Lower leg skin (tissue), 4 donors: Measurements from ENCODE around the gene CRY2. TPM values are rescaled to one million over a fixed set of nuclear protein-coding genes. Genes with fewer than 3 reads are reported as not detected.
A peak's percentile ranks its signal among the peaks of the same experiment; 100 is the strongest.

ENCODE experiments used
- DNase-seq, 2 donors: peaks; one replicate each; pipeline ENCODE4 v3.0.0-alpha.2; 2019; ENCODE audit warnings: low spot score in 2 of 2
- H3K4me3 ChIP-seq: fragments of 200-600 bp; sonication (generic); 2 replicates; pipeline ENCODE4 v1.5.1; 2017; ENCODE audit warnings: mild to moderate bottlenecking, low read depth; ENCODE audit not compliant: poor library complexity, severe bottlenecking
- CTCF ChIP-seq, 3 donors: fragments of 450-650 bp; IDR thresholded peaks; one replicate each; pipeline ENCODE4 v1.5.1; 2016; ENCODE audit warnings: antibody characterized with exemption in 3 of 3, mild to moderate bottlenecking in 3 of 3, moderate library complexity in 2 of 3
- POLR2A ChIP-seq, 2 donors: fragments of 450-650 bp; IDR thresholded peaks; one replicate each; pipeline ENCODE4 v1.6.1; 2016 to 2017; ENCODE audit warnings: antibody characterized with exemption in 2 of 2, mild to moderate bottlenecking in 1 of 2, moderate library complexity in 1 of 2
- WGBS, 2 donors: methylation state at CpG; one replicate each; pipeline ENCODE4 v1.1.5; 2018; 5-methylcytosine and 5-hydroxymethylcytosine counted together
- intact Hi-C: fragments of 100-400 bp; cut with DNase I; formaldehyde crosslinking; loops from one replicate; pipeline ENCODE4 v1.15.0; 2023; ENCODE audit warnings: low total_unique reads
- total RNA-seq, 4 donors: library from RNA; depleted of rRNA; stranded (reverse); fragments of >200 nt; gene quantifications; one replicate each; pipeline ENCODE4 v1.1.0, GENCODE V29; 2016

Gene CRY2
- total RNA-seq, 4 donors from 2014 or later: 59.6 to 92.1 (median 70.1) TPM

GRCh38 chr11:45917286-45917622 lies 70.0 kb downstream of the CRY2 start:
- TF ChIP-seq CTCF (IDR thresholded peaks at IDR 0.05) (no peak), POLR2A (IDR thresholded peaks at IDR 0.05) (no peak)
- intact Hi-C loops: no loop called here
- peak overlapping the region; percentile 77 for H3K4me3 ChIP-seq
- 5 to 6% methylated on average over 11 to 13 of the region's 16 CpGs for WGBS, 2 donors
- no peak for DNase-seq

GRCh38 chr11:45917623-45918330 lies 70.5 kb downstream of the CRY2 start, which contains the start of gene PEX16:
TSS of gene PEX16 (minus strand) at chr11:45917877. CDS start at chr11:45917811, 66 bp downstream.
- WGBS, 2 donors: 0% methylated on average over 40 to 42 of the region's 45 CpGs
- H3K4me3 ChIP-seq: peak within 1 kb of the TSS; percentile 77
- intact Hi-C loops: no loop called here
- TF ChIP-seq CTCF (IDR thresholded peaks at IDR 0.05): no peak
- peak in 1 of 2 donors; percentile 57 for TF ChIP-seq POLR2A (IDR thresholded peaks at IDR 0.05)
- DNase-seq: peak; percentile 97 to 99

GRCh38 chr11:45918331-45918941 lies 71.2 kb downstream of the CRY2 start:
- H3K4me3 ChIP-seq: peak overlapping the region; percentile 73
- intact Hi-C loops: no loop called here
- 0 to 1% methylated on average over 37 of the region's 38 CpGs for WGBS, 2 donors
- TF ChIP-seq CTCF (IDR thresholded peaks at IDR 0.05): no peak
- TF ChIP-seq POLR2A (IDR thresholded peaks at IDR 0.05): no peak
- DNase-seq: peak; percentile 70 to 97

GRCh38 chr11:45918962-45919675 lies 71.8 kb downstream of the CRY2 start:
- H3K4me3 ChIP-seq: no peak overlapping the region
- TF ChIP-seq POLR2A (IDR thresholded peaks at IDR 0.05) (no peak), CTCF (IDR thresholded peaks at IDR 0.05) (no peak)
- WGBS, 2 donors: 63 to 71% methylated on average over 7 of the region's 7 CpGs
- intact Hi-C loops: no loop called here
- no peak for DNase-seq

GRCh38 chr11:45919806-45920530 lies 72.7 kb downstream of the CRY2 start:
- intact Hi-C loops: no loop called here
- TF ChIP-seq POLR2A (IDR thresholded peaks at IDR 0.05): no peak
- TF ChIP-seq CTCF (IDR thresholded peaks at IDR 0.05): no peak
- DNase-seq: no peak
- WGBS, 2 donors: 71 to 73% methylated on average over 13 of the region's 13 CpGs
- no peak overlapping the region for H3K4me3 ChIP-seq
